Bone marrow (tissue), 2 donors: ENCODE data around the gene SORT1.
"Not testable (repeated sequence)": the region's sequence is repeated elsewhere in the genome, so short reads cannot be mapped to it uniquely, and the experiment has no call there.

Experiments
- DNase-seq, 2 donors: peaks; one replicate each; lab custom pipeline; 2025; lab: John Stamatoyannopoulos, UW

Gene SORT1

DNA sequence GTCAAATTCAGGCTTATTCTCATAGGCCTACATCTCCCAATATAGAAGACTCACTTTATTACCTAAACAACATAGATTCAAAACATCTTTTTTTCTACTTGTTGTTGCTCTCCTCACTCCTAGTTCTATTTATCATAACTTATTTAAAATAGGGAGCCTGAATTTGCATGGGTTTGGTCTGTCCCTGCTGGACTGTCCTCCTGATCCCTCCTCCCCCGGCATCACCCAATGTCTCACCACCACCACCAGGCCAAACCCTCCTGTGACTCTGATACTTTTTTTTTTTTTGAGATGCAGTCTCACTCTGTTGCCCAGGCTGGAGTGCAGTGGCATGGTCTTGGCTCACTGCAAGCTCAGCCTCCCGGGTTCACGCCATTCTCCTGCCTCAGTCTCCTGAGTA, 59.1 kb downstream of the SORT1 start:
- no peak for DNase-seq

DNA sequence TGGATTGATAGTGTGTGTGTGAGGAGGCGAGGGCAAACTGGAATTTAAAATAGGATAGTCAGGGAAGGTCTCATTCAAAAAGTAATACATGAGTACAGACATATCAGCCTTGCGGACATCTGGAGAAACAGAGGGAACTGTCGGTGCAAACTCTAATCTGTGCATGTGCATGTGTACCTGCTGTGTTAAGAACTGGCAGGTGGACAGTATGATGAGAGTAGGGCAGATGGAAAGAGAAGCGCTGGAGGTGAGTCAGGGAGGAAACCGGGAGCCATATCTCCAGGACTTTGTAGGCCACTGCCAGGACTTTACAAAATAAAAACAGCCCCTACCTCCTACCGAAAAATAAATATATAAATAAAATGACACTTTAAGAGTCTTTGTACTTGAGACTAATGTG, 59.6 kb downstream of the SORT1 start:
- DNase-seq: no peak

DNA sequence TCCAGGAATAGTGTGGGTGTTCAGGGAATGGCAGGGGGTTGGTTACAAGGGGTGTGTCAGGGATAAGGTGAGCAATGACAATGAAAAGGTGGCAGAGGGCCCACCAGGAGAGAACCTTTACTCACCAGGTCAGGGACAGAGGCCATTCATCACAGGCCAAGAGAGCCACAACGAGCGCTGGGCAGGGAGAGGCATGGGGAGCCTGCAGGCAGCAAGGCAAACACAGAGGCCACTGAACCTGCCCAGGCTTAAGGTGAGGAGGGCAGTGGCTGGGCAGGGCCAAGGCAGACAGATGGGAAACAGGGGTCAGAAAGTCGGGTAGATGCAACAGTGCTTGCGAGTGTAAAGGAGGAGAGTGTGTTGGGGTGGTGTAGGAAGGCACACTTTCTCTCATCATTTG, 62.6 kb downstream of the SORT1 start:
- no peak for DNase-seq

DNA sequence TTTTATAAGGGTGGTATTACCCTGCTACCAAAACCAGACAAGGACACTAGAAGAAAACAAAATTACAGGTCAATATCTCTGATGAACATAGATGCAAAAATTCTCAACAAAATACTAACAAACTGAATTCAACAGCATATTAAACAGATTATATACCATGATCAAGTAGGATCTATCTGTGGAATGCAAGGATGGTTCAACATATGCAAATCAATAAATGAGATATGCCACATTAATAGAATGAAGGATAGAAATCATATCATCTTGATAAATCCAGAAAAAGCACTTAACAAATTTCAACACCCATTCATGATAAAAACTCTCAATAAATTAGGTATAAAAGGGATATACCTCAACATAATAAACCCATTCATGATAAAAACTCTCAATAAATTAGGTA, 66.6 kb downstream of the SORT1 start:
- no peak for DNase-seq

DNA sequence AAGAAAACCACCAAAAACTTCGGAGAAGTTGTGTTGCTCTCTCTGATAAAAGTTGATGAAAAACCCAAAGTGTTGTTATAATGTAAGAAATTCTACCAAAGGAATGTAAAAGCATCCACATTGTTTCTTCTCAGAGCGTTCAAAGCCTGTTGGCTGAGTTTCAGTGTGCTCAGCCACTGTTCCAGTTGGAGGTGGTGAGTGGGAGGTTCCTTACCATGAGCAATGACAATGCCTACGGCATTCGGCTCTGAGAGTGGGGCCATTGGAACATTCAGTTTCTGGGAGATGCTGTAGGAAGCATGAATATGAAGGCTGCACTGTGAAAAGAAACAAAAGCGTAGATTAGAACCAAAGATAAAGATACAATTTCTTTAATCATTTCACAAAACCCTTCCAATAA, 70.4 kb downstream of the SORT1 start:
- DNase-seq: no peak

DNA sequence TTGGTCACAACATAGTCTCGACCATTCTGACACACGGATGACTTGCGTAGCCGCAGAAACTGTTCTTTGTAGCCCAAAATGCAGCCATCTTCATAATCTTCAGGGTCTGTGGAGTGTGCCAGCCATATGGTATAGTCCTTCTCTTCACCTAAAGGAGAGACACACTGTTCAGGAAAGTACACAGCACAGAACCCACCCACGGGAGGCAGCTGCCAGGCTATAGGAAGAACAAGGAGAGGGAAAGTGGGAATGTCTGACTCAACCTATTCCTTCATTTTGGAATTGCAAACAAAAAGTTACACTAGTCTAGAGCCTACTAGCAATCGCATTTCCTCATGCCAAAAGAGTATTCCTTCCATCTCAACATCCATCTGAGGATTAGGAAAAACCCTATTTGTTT, 74.7 kb downstream of the SORT1 start:
- no peak for DNase-seq

DNA sequence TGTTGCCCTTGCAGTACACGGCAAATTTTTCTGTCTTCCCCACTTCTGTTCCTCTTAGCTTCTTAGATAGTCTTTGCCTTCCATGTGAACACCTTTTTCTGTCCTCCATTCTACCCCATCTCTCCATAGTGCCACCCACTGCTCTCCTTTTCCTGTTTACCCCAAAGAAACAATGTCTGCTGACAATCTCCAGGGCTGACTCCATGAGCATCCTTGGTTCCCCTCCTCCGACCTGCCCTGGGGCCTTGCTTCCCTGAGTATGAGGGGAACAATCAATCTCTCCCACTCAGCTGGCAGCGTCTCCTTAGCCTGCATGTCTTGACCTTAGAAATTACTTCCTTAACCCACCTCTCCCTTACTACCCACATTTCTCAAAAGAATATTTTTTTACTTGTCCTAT, 78.6 kb downstream of the SORT1 start:
- no peak for DNase-seq

DNA sequence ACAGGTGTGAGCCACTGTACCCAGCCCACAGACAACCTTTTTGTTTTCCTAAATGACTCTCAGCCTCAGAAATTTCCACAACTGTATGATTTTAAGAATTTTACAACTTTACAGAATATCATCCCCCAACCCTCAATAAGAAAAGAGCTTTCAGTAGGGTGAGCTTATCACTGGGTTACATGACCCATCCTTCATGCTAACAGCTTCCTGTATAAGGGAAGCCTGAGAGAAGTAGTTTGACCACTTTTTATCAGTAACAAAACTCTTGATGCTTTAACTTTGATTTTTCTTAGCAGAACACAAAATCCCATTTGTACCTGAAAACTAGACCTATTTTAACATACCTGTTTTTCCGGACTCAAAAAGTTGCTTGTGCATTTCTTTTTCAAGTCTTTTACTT, 81.2 kb downstream of the SORT1 start:
- no peak for DNase-seq

DNA sequence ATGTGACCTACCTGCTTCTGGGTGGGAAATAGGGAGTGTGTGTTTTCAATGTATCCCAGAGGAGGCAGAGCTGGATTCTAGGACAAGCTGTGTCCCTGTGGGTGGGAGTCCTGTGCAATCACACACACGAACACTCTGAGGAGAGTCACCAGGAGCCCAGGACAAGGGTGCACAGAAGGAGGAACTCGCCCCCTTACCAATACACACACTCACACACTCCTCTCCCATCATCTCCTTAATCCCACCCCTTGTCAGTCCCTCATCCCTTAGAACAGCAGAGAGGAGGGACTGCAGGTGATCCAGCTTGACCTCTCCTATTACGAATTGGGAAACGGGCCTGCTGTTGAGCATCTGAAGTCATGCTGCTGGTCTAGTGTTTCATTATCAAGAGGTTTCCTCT, 82.4 kb downstream of the SORT1 start:
- DNase-seq: no peak

DNA sequence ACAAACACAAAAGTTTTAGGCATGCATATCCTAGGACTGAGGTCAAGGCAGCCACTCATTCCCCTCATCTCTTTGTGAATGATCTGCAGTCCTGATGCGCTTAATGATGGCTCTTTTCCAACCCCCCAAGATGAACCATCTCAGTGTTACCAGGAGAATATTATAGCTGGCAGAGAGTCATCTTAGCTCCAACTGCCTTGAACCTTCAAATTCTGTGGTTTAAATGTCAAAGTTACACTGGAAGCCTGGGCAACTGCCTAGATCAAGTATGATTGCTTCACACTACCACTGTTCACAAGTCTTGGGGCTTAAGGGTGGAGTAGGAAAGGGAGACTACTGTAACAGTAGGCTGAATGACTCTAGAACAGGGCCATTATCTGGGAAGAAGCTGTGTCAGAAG, 82.9 kb downstream of the SORT1 start:
- DNase-seq: no peak

DNA sequence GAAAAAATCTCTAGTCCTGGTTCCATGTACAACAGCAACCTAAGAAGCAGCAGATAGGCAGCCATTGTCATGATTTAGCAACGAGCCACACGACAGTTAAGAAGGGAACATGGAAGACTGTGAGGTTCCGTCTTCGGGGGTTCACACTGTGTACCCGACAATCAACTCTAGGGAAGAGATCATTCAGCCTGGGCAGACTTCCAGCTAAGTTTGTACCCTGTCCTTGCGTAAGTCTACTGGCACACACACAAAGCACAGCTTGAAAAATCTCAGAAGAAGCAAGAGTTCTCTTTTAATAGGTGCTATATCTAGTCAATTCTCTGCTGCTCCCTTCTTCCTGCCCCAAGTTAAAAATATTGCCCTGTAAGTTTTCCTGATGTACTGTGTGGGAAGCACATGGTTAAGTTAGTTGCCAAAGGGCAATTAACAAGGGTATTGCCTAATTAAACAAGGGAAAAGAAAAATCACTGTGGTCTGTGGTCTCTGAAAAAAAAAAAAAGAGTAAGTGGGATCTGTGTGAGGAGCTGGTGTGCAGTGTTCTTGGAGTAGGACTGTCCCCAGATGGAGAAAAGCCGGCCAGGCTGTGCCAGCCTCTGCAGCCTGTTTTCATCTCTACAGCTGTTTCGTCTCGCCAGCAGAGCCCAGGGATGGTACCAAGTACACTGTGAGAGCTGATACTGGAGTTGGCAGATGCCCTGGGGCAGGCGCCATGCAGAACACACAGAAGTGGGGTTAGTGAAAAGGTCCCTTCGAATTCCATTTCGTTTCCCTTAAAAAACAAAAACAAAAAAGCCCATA, 84.5 kb downstream of the SORT1 start:
- no peak for DNase-seq

DNA sequence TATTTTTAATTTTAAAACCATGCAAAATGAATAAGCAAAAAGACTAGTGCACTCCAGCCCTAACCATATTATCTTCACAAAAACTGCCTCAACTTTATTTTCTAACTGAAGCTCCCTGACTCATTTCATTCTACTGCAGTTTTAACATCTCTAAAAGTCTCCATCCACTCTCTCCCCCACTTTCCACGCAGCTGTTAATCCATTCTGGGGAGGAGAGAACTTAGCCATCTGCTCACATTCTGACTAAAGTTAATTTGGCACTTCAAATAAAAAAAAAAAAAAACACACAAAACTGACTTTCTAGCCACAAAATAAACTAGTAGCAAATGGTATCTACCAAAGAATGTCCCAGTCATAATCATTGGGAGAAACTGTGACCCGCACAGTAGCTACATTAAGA, 85.5 kb downstream of the SORT1 start:
- DNase-seq: no peak

DNA sequence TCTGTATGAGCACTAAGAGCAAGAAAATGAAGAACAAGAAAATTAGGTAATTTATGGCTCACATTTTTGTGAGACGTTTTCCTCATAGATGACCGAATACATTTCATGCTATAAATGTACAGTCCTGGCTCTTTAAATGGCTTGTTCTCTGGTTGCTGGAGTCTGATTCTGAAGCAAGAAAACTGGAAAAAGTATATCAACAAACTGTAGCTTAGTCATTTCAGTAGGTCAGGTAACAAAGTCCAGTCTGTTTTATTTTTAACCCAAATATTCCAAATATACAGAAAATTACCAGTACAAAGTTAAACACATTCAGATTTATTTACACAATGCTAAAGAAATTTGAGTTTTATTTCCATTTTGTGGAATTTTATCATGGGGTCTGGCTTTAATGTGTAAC, 88.4 kb downstream of the SORT1 start:
- DNase-seq: no peak

DNA sequence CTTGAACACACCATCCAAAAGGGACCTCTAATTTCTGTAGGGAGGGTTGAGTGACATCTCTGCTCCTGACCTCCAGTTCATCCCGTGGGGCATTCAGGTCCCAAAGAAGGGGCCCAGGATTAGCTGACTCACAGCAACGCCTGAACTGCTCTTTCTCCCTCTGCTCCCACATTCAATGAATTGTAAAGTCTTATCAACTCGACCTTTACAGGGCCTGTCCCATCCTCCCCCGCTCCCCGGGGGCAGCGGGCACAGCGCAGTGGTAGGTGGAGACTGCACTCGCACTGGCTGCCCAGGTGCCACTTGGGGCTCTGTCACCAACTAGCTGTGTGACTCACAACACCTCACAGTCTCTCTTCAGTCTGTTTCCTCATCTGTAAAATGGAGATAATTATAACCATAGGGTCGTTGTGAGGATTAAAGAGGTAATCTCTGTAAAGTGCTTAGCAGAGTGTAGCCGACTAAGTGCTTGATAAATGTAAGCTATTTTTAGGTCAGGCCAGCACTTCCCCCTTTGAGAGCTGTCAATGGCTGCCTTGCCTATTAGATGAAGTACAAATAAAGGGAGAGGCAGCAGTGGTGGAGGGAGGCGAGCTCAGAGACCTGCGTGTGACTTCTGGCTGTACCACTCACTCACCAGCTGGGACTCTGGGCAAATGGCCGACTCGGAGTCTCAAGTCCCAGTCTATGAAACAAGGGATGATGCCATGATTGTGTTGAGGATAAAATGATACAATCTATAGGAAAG, 90.3 kb downstream of the SORT1 start:
- DNase-seq: peak in 1 of 2 donors; percentile 23

DNA sequence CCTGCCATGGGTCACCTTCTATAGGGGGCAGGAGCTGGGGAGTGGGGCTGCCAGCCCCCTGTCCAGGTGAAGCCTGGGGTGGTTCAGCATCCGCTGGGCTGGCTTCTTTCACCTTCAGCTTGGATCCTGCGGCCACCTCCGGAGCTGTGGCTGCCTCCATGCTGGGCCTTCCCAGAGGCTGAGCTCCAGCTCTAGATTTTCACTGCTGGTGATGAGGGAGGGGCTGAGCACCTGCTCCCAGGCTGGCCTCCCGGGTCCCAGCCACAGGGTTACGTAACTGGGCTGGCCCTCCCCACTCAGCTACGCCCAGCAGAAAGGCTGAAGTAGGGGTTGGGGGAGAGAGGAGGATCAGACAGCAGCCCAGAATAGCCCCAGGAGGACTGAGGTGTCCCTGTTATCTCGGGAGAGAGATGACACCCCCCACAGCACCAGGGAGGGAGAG, 90.9 kb downstream of the SORT1 start, which contains the start of gene MYBPHL:
TSS of gene MYBPHL (minus strand) at position 180 of the 442 bp plus-strand sequence. CDS start at position 160, 20 bp downstream.
- no peak for DNase-seq

DNA sequence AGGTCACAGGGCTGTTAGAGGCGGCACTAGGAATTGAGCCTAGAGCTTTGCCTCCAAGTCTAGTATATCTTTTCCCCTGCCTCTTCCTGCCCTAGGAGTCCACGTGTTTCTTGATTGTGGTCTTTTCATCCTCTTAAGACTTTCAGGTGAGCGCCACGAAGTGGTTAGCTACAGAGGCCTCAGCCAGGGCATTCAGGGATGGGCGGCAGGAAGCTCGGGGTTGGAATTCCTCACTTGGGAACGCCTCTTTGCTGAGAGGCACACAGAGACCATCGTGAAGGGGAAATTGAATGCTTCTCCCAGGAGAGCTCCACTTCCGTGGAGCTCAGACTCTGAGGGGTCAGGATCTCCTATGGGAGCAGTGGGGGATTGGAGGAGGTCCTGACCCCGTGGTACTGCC, 91.7 kb downstream of the SORT1 start:
- DNase-seq: not testable (repeated sequence)

DNA sequence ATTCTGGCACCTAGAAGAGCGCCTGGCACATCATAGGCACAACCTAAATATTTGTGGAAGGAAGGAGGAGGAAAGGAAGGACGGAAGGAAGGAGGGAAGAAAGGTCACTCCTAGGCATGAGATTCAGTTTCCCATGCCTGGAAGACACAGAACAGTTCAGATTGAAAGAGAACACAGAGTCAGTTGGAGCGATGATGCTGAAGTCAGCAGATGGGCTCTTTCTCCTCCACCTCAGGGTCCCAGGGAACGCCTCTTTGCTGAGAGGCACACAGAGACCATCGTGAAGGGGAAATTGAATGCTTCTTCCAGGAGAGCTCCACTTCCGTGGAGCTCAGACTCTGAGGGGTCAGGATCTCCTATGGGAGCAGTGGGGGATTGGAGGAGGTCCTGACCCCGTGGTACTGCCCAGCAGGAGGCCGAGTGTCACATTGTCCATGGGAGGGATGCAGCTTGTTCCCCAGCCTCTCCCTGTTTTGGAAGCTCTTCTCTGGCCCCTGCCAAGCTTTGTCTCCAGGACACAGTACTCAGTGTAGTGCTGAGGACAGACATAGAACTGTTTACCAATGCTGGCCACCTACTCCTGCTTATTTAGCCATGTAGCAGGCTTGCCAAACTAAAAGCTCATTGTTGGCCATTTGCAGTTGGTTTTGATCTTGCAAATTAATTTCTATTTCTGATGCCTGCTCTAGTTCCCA, 93.3 kb downstream of the SORT1 start:
- no peak for DNase-seq

DNA sequence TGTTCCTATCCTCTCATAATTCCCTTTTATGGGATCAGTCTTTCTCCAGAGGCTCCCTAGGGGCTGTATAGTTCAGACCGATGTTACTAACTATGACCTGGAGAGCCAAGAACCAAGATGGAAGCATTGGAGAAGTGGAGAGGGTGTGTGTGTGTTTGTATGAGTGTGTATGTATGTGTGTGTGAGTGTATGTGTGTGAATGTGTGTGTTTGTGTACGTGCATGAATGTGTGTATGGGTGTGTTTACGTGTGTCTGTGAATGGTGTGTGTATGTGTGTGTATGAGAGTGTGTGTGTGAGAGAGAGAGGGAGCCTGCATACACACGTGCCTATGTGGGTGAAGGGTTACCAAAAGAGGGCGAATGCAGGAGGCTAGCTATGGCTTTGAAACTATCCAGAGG, 95.8 kb downstream of the SORT1 start:
- DNase-seq: no peak

DNA sequence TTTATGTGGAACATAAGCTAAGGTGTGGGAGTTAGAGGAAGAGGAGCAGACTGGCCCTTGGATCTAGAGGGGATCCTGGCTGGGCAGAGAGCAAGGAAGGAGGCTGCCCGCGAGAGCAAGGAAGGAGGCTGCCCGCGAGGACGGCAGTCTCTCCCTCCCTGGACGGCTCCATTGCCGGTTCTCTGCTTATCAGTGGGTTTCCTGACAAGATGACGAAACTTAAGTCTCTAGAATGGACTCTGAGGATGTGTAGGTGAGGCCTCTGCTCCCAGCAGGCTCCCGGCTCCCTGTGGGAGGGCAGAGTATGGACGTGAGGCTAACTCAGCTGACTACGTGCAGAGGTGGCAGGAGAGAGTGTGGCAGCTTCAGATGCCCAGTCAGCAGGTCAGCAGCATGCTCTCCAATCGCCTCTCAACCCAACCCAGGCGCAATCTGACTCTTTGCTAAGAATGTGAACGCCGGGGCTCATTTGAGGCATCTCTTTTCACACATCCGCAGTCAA, 97.0 kb downstream of the SORT1 start:
- DNase-seq: no peak

DNA sequence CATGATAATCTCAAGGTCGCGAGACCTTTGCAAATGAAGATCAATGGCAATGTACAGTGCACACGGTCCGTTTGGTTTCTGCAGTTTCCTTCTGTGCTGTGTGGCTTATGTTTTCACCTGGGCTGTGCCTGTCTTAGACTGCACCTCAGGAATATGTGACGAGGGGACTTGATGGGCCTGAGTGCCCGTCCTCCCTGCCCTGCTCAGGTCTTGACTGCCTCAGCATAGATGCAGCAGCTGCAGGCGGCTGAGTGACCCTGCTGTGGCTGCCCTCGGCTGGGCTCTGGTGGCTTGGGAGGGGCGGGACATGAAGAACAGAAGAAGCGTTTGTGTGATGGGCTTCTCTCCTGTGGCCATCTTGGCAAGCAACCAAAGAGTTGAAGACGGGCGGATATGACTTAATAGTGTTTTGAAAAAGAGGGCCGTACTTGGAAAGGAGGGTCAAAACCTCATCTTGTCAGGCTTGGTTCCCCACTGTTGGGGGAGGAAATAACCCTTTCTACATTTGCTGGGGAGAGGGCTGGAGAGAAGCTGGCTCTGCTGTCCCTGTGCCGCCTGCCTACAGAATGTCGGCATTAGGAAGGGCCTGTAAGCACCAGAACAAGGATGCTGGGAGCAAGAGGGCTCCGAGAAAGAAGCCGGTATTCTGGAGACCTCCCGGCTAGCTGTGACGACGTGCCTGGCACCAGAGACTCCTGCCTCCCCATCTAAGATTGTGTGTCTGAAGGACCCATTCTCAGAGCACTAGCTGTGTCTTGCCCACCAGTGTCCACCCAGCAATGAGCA, 98.0 kb downstream of the SORT1 start:
- DNase-seq: no peak

DNA sequence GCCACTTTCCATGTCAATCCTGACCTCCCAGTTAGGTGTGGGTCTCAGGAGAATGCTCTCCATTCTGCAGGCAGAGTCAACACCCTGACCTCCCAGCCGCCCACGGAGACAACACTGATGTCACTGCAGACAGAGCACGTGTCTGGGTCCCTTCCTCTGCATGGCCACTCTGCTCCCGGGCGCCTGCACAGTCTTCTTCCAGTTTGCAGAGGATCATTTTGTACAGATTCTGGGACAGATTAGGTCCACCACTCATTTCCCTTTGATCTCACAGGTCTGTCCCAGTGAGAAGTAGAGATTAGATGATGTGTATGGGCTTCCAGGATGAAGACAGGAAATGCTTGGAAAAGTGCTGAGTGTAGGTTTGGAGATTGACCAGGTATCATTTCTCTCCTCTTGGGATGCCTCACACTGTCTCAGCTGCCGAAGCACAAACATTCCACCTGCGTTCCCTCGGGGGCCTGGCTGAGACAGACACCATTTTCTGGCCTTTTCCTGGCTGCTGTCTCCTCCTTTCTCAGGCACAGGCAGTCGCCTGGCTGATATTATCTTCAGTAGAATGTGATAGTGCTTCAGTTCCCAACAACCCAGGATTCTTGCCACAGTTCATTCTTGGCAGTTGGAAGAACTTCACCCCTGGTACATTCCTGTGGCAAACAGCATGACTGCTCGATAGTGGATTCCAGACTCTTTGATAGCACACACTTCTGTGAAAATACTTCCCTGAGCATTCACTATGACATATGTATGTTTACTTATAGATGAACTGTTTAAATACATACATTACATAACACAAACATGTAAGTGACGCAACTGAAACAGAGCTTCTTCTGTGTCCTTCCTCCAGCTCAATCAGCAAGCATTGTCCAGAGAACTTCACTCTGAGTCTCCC, 98.8 kb downstream of the SORT1 start:
- no peak for DNase-seq
